GM23338 (cell line): ENCODE results near the gene TNNI3K. TPM values are rescaled to one million over a fixed set of nuclear protein-coding genes. Genes with fewer than 3 reads are reported as not detected.
A peak's percentile ranks its signal among the peaks of the same experiment; 100 is the strongest.

Experiments
- ATAC-seq: fragments of 200-7000 bp; cut with Tn5 transposase; 3 replicates; pipeline ENCODE4 v1.9.1; 2020
- DNase-seq: peaks from one replicate; pipeline ENCODE4 v3.0.0-alpha.2; 2015; ENCODE audit warnings: low spot score
- H2AFZ ChIP-seq: fragments of 200-600 bp; sonication (generic); 2 replicates; pipeline ENCODE4 v1.8.0; 2016; ENCODE audit warnings: antibody characterized with exemption, mild to moderate bottlenecking, moderate library complexity
- H3F3A ChIP-seq: fragments of 200-600 bp; sonication (generic); replicated peaks from 2 replicates; pipeline ENCODE4 v1.8.0; 2017; ENCODE audit warnings: antibody characterized with exemption, mixed run types, low read depth
- H3K27ac ChIP-seq: fragments of 200-600 bp; sonication (generic); 2 replicates; pipeline ENCODE4 v1.6.1; 2016; ENCODE audit warnings: low read depth
- H3K27me3 ChIP-seq: fragments of 200-600 bp; sonication (generic); 2 replicates; pipeline ENCODE4 v1.8.0; 2016; ENCODE audit warnings: mild to moderate bottlenecking, mixed run types, moderate library complexity; ENCODE audit not compliant: insufficient read depth
- H3K36me3 ChIP-seq: fragments of 200-600 bp; sonication (generic); 2 replicates; pipeline ENCODE4 v1.8.0; 2016; ENCODE audit warnings: mild to moderate bottlenecking; ENCODE audit not compliant: insufficient read depth
- H3K4me1 ChIP-seq: fragments of 200-600 bp; sonication (generic); 2 replicates; pipeline ENCODE4 v1.8.0; 2016; ENCODE audit warnings: mild to moderate bottlenecking, moderate library complexity; ENCODE audit not compliant: insufficient read depth
- H3K4me2 ChIP-seq: fragments of 200-600 bp; sonication (generic); 2 replicates; pipeline ENCODE4 v1.7.1; 2017; ENCODE audit warnings: mixed run types
- H3K4me3 ChIP-seq: fragments of 200-600 bp; sonication (generic); 2 replicates; pipeline ENCODE4 v1.6.1; 2016; ENCODE audit warnings: mixed run types
- H3K79me2 ChIP-seq: fragments of 200-600 bp; sonication (generic); replicated peaks from 2 replicates; pipeline ENCODE4 v1.8.0; 2017; ENCODE audit warnings: mild to moderate bottlenecking; ENCODE audit not compliant: insufficient read depth
- H3K9me2 ChIP-seq: fragments of 200-600 bp; sonication (generic); 2 replicates; pipeline ENCODE4 v1.8.0; 2017; ENCODE audit not compliant: insufficient read depth
- H4K20me1 ChIP-seq: fragments of 200-600 bp; sonication (generic); replicated peaks from 2 replicates; pipeline ENCODE4 v1.8.0; 2017; ENCODE audit warnings: mild to moderate bottlenecking; ENCODE audit not compliant: insufficient read depth
- H3K27ac Mint-ChIP-seq: 2 replicates; pipeline ENCODE4 v1.8.0; 2020; ENCODE audit warnings: inconsistent platforms, mild to moderate bottlenecking, moderate library complexity, mixed read lengths
- H3K27me3 Mint-ChIP-seq: 3 replicates; pipeline ENCODE4 v1.8.0; 2022; ENCODE audit warnings: low read depth, mild to moderate bottlenecking, moderate library complexity, mixed read lengths, inconsistent platforms; ENCODE audit not compliant: insufficient read depth, poor library complexity
- H3K36me3 Mint-ChIP-seq: 3 replicates; pipeline ENCODE4 v1.8.0; 2021; ENCODE audit warnings: low read depth, mild to moderate bottlenecking, inconsistent platforms, moderate library complexity, mixed read lengths
- H3K4me1 Mint-ChIP-seq: 3 replicates; pipeline ENCODE4 v1.8.0; 2020; ENCODE audit warnings: mild to moderate bottlenecking, inconsistent platforms, mixed read lengths
- H3K4me3 Mint-ChIP-seq: 3 replicates; pipeline ENCODE4 v1.8.0; 2021; ENCODE audit warnings: moderate library complexity, mild to moderate bottlenecking, inconsistent platforms, mixed read lengths
- H3K9me3 Mint-ChIP-seq: 3 replicates; pipeline ENCODE4 v1.8.0; 2020; ENCODE audit warnings: moderate library complexity, mild to moderate bottlenecking, inconsistent platforms, mixed read lengths
- CREB1 ChIP-seq: fragments of 250-450 bp; sonication (Bioruptor Pico); IDR thresholded peaks from 2 replicates; pipeline ENCODE4 v1.5.0; 2020; ENCODE audit warnings: low read depth, mild to moderate bottlenecking, moderate library complexity
- EZH2phosphoT487 ChIP-seq: fragments of 200-600 bp; sonication (generic); IDR thresholded peaks from one replicate; pipeline ENCODE4 v1.8.1; 2018; ENCODE audit warnings: antibody characterized with exemption; ENCODE audit not compliant: unreplicated experiment
- JUNB ChIP-seq: IDR thresholded peaks from one replicate; pipeline ENCODE4 v1.6.1; 2016; ENCODE audit warnings: antibody characterized with exemption; ENCODE audit not compliant: unreplicated experiment
- NANOG ChIP-seq: IDR thresholded peaks from 2 replicates; pipeline ENCODE4 v1.6.1; 2016; ENCODE audit warnings: antibody characterized with exemption, borderline replicate concordance
- STAT1 ChIP-seq: IDR thresholded peaks from one replicate; pipeline ENCODE4 v1.6.1; 2016; ENCODE audit warnings: antibody characterized with exemption; ENCODE audit not compliant: unreplicated experiment
- polyA plus RNA-seq: library from polyadenylated mRNA; unstranded; fragments of >200 nt; fragmentation: Nextera tagmentation; extraction: Ambion mirVana; gene quantifications from 2 replicates; pipeline ENCODE4 v1.2.1, GENCODE V29; 2016
- total RNA-seq: library from RNA; depleted of rRNA; stranded (reverse); fragments of >200 nt; shearing (Covaris generic); gene quantifications from 2 replicates; pipeline ENCODE4 v1.2.3, GENCODE V29; 2014
- TF ChIP-seq, protein P1 (sequence below): IDR thresholded peaks from one replicate; pipeline ENCODE4 v1.6.1; 2018; ENCODE audit warnings: antibody characterized with exemption; ENCODE audit not compliant: unreplicated experiment

TNNI3K gene
- total and polyA plus RNA-seq, 2 experiments from 2014 or later, result not detected

DNA sequence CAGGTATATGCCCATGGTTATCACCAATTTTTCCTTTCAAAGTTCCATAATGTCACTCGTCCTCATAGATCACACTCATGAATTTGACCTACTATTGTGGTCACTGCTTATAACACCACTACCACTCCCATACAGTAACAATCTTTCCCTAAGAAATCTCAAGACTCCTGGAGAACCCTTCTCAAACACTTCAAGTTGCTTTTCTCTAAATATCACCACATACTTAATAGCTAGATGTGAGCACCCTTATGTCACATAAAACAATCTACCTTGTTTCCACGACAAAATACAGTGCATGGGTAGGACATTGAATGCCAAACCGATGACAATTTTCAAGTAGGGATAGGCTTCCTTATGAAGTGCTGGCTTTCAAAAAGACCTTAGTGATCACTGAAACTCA lies 172.7 kb downstream of the TNNI3K start:
- Histone ChIP-seq H2AFZ (no peak overlapping the region), H3K27ac (no peak overlapping the region), H3K36me3 (no peaks in the 10 kb centered on the region), H3K9me2 (no peaks in the 10 kb centered on the region), H3K4me3 (no peak overlapping the region), H3K27me3 (no peaks in the 10 kb centered on the region), H3K4me2 (no peak overlapping the region), H3K4me1 (no peaks in the 10 kb centered on the region), H4K20me1 (no peaks in the 10 kb centered on the region), H3F3A (no peaks in the 10 kb centered on the region), H3K79me2 (no peaks in the 10 kb centered on the region)
- Mint-ChIP-seq H3K4me1 (peaks cover 12% of the 10 kb centered on the region), H3K27ac (no peak overlapping the region), H3K4me3 (no peak overlapping the region), H3K9me3 (no peaks in the 10 kb centered on the region), H3K36me3 (no peaks in the 10 kb centered on the region), H3K27me3 (no peaks in the 10 kb centered on the region)
- DNase-seq (no peak), ATAC-seq (no peak)
- no peak for TF ChIP-seq CREB1 (CRISPR knock-in tag)
- TF ChIP-seq NANOG, result no peak

DNA sequence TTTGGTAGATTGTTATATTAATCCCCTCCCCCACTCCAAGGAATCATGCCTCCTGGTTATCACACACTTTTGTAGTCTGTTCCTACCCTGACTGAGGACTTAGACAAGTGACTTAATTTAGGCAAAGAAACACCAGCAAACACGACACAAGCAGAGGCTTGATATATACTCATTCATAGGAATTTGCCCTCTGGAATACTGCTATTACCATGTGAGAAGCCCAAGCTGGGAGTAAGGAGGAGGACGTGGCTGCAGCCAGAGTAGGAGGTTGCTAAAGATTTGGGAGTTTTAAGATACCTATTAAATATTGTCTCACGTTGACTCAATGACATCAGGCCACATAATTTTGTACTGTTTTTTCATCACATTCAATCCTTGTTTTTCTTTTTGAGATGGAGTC lies 177.1 kb downstream of the TNNI3K start:
- Mint-ChIP-seq H3K9me3 (no peaks in the 10 kb centered on the region), H3K27ac (peak overlapping the region; percentile 42; the same call in 1 of the 2 replicates), H3K36me3 (no peaks in the 10 kb centered on the region), H3K27me3 (peaks cover 2% of the 10 kb centered on the region), H3K4me1 (peaks cover 12% of the 10 kb centered on the region), H3K4me3 (no peak overlapping the region)
- Histone ChIP-seq H3K4me1 (no peaks in the 10 kb centered on the region), H3K36me3 (no peaks in the 10 kb centered on the region), H3K79me2 (no peaks in the 10 kb centered on the region), H3K9me2 (no peaks in the 10 kb centered on the region), H3F3A (no peaks in the 10 kb centered on the region), H3K4me3 (no peak overlapping the region), H3K27me3 (no peaks in the 10 kb centered on the region), H3K27ac (no peak overlapping the region), H2AFZ (no peak overlapping the region), H3K4me2 (no peak overlapping the region), H4K20me1 (no peaks in the 10 kb centered on the region)
- ATAC-seq (peak; percentile 79), DNase-seq (peak; percentile 52)
- TF ChIP-seq EZH2phosphoT487 (no peak), STAT1 (no peak), CREB1 (CRISPR knock-in tag) (no peak)
- TF ChIP-seq, protein P1, sequence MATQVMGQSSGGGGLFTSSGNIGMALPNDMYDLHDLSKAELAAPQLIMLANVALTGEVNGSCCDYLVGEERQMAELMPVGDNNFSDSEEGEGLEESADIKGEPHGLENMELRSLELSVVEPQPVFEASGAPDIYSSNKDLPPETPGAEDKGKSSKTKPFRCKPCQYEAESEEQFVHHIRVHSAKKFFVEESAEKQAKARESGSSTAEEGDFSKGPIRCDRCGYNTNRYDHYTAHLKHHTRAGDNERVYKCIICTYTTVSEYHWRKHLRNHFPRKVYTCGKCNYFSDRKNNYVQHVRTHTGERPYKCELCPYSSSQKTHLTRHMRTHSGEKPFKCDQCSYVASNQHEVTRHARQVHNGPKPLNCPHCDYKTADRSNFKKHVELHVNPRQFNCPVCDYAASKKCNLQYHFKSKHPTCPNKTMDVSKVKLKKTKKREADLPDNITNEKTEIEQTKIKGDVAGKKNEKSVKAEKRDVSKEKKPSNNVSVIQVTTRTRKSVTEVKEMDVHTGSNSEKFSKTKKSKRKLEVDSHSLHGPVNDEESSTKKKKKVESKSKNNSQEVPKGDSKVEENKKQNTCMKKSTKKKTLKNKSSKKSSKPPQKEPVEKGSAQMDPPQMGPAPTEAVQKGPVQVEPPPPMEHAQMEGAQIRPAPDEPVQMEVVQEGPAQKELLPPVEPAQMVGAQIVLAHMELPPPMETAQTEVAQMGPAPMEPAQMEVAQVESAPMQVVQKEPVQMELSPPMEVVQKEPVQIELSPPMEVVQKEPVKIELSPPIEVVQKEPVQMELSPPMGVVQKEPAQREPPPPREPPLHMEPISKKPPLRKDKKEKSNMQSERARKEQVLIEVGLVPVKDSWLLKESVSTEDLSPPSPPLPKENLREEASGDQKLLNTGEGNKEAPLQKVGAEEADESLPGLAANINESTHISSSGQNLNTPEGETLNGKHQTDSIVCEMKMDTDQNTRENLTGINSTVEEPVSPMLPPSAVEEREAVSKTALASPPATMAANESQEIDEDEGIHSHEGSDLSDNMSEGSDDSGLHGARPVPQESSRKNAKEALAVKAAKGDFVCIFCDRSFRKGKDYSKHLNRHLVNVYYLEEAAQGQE, result no peak

DNA sequence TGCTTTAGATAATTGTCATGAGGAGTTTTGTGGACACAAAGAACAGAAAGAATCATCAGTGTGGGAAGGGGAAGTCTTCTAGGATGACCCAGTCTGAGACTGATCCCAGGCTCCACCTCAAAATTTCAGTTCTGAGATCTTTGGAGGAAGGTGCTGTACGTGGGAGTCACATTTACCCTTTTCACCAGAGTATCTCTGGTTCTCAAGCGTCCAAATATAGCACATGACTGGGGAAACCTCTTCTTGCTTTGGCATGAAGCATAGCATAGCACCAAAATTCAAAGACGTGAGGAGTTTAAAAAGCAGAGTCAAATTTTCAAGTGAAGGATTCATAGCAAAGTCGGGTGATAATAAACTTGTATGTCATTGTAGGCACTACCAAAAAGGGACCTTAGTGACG lies 180.7 kb downstream of the TNNI3K start:
- Histone ChIP-seq H3K9me2 (no peaks in the 10 kb centered on the region), H3K27me3 (no peaks in the 10 kb centered on the region), H3K4me1 (no peaks in the 10 kb centered on the region), H3F3A (no peaks in the 10 kb centered on the region), H3K36me3 (no peaks in the 10 kb centered on the region), H4K20me1 (no peaks in the 10 kb centered on the region), H2AFZ (no peak overlapping the region), H3K4me3 (no peak overlapping the region), H3K4me2 (no peak overlapping the region), H3K27ac (no peak overlapping the region), H3K79me2 (no peaks in the 10 kb centered on the region)
- Mint-ChIP-seq H3K27me3 (peaks cover 2% of the 10 kb centered on the region), H3K9me3 (no peaks in the 10 kb centered on the region), H3K36me3 (no peaks in the 10 kb centered on the region), H3K27ac (no peak overlapping the region), H3K4me1 (peaks cover 12% of the 10 kb centered on the region), H3K4me3 (no peak overlapping the region)
- ATAC-seq (no peak), DNase-seq (no peak)
- TF ChIP-seq JUNB, result no peak
- TF ChIP-seq EZH2phosphoT487, result no peak
- TF ChIP-seq CREB1 (CRISPR knock-in tag), result no peak
